GM18498 (cell line): ENCODE measurements around the gene CYP26B1.

Source experiments
- ATAC-seq: cut with Tn5 transposase; IDR thresholded peaks from one replicate; pipeline ENCODE4 v1.9.1; 2021; ENCODE audit warnings: mild to moderate bottlenecking, moderate library complexity; ENCODE audit not compliant: unreplicated experiment

CYP26B1 gene

GRCh38 chr2:72131916-72132841 is 15.5 kb downstream of the CYP26B1 start:
- ATAC-seq, result no peak

- ATAC-seq, result no peak
Observed at GRCh38 chr2:72131371-72131891, 16.2 kb downstream of the CYP26B1 start.

GRCh38 chr2:72130659-72131360 is 16.9 kb downstream of the CYP26B1 start:
- ATAC-seq, result no peak

GRCh38 chr2:72129681-72130340 is 17.9 kb downstream of the CYP26B1 start:
- no peak for ATAC-seq

GRCh38 chr2:72128843-72129227 is 18.8 kb downstream of the CYP26B1 start:
- no peak for ATAC-seq

- no peak for ATAC-seq
Observed at GRCh38 chr2:72128059-72128842, 19.4 kb downstream of the CYP26B1 start.

GRCh38 chr2:72127401-72128058 is 20.1 kb downstream of the CYP26B1 start:
- ATAC-seq, result no peak

- ATAC-seq, result no peak
Observed at GRCh38 chr2:72126186-72127100, 21.2 kb downstream of the CYP26B1 start.

GRCh38 chr2:72124376-72124775 is 23.3 kb downstream of the CYP26B1 start:
- ATAC-seq, result no peak

- no peak for ATAC-seq
Observed at GRCh38 chr2:72121153-72121552, 26.5 kb downstream of the CYP26B1 start.

GRCh38 chr2:72118951-72119350 is 28.7 kb downstream of the CYP26B1 start:
- ATAC-seq, result no peak

- ATAC-seq, result no peak
Observed at GRCh38 chr2:72118386-72118785, 29.3 kb downstream of the CYP26B1 start.

- ATAC-seq, result no peak
Observed at GRCh38 chr2:72117718-72118117, 29.9 kb downstream of the CYP26B1 start.

GRCh38 chr2:72117029-72117428 is 30.6 kb downstream of the CYP26B1 start:
- no peak for ATAC-seq

GRCh38 chr2:72116081-72116533 is 31.6 kb downstream of the CYP26B1 start:
- ATAC-seq, result no peak

GRCh38 chr2:72115110-72116080 is 32.3 kb downstream of the CYP26B1 start:
- no peak for ATAC-seq

GRCh38 chr2:72114693-72115051 is 33.0 kb downstream of the CYP26B1 start:
- ATAC-seq, result no peak
